NT2/D1 (cell line): ENCODE measurements around the gene ITCH.
"Not testable (repeated sequence)": the region's sequence is repeated elsewhere in the genome, so short reads cannot be mapped to it uniquely, and the experiment has no call there.

ENCODE experiments used
- DNase-seq: peaks from one replicate; pipeline ENCODE4 v3.0.0-alpha.2; 2011; ENCODE audit warnings: low read depth, low spot score
- H3K27me3 ChIP-seq: 2 replicates; pipeline ENCODE4 v1.6.0; 2011; ENCODE audit warnings: mild to moderate bottlenecking; ENCODE audit not compliant: insufficient read length, insufficient read depth
- H3K36me3 ChIP-seq: 2 replicates; pipeline ENCODE4 v1.6.1; 2011; ENCODE audit warnings: mild to moderate bottlenecking, low read length, mixed read lengths; ENCODE audit not compliant: insufficient read depth, insufficient read length
- H3K4me1 ChIP-seq: 2 replicates; pipeline ENCODE4 v1.5.1; 2011; ENCODE audit not compliant: insufficient read depth, insufficient read length
- H3K4me3 ChIP-seq: 2 replicates; pipeline ENCODE4 v1.5.1; 2011; ENCODE audit warnings: low read depth; ENCODE audit not compliant: insufficient read length
- H3K9ac ChIP-seq: 2 replicates; pipeline ENCODE4 v1.6.0; 2011; ENCODE audit warnings: low read depth; ENCODE audit not compliant: insufficient read length
- H3K9me3 ChIP-seq: 2 replicates; pipeline ENCODE4 v1.5.1; 2011; ENCODE audit warnings: mild to moderate bottlenecking, low read length; ENCODE audit not compliant: insufficient read depth
- SUZ12 ChIP-seq: IDR thresholded peaks from 2 replicates; pipeline ENCODE4 v1.6.1; 2011; ENCODE audit not compliant: insufficient read length, insufficient read depth; ENCODE audit errors: extremely low read depth
- YY1 ChIP-seq: IDR thresholded peaks from 2 replicates; pipeline ENCODE4 v1.6.1; 2011; ENCODE audit not compliant: insufficient read length, insufficient read depth
- ZNF274 ChIP-seq: IDR thresholded peaks from 2 replicates; pipeline ENCODE4 v1.6.1; 2011; ENCODE audit warnings: mild to moderate bottlenecking, low read depth, low read length

ITCH gene

GRCh38 chr20:34328928-34329677 is 34.0 kb upstream of the ITCH start:
- H3K9ac ChIP-seq, result no peak overlapping the region
- no peaks in the 10 kb centered on the region for H3K36me3 ChIP-seq
- no peaks in the 10 kb centered on the region for H3K27me3 ChIP-seq
- TF ChIP-seq SUZ12 (no peak), ZNF274 (no peak), YY1 (no peak)
- no peak overlapping the region for H3K4me3 ChIP-seq
- no peaks in the 10 kb centered on the region for H3K4me1 ChIP-seq
- H3K9me3 ChIP-seq, result peaks cover 11% of the 10 kb centered on the region; the same call in 1 of the 2 replicates
- DNase-seq, result no peak

GRCh38 chr20:34330861-34331544 is 32.1 kb upstream of the ITCH start:
- peaks cover 11% of the 10 kb centered on the region; the same call in 1 of the 2 replicates for H3K9me3 ChIP-seq
- not testable (repeated sequence) for H3K9ac ChIP-seq, H3K36me3 ChIP-seq, H3K27me3 ChIP-seq, DNase-seq, H3K4me1 ChIP-seq, H3K4me3 ChIP-seq

- H3K9ac ChIP-seq, result no peak overlapping the region
- no peak for TF ChIP-seq SUZ12
- no peak for TF ChIP-seq ZNF274
- TF ChIP-seq YY1, result no peak
- H3K4me3 ChIP-seq, result no peak overlapping the region
- no peaks in the 10 kb centered on the region for H3K27me3 ChIP-seq
- no peaks in the 10 kb centered on the region for H3K4me1 ChIP-seq
- DNase-seq, result no peak
- no peaks in the 10 kb centered on the region for H3K36me3 ChIP-seq
- peaks cover 11% of the 10 kb centered on the region; the same call in 1 of the 2 replicates for H3K9me3 ChIP-seq
Measured at GRCh38 chr20:34331838-34332237, 31.2 kb upstream of the ITCH start.

- no peak for TF ChIP-seq SUZ12
- TF ChIP-seq ZNF274, result no peak
- no peak for TF ChIP-seq YY1
- H3K9ac ChIP-seq, result no peak overlapping the region
- H3K4me1 ChIP-seq, result no peaks in the 10 kb centered on the region
- H3K27me3 ChIP-seq, result no peaks in the 10 kb centered on the region
- H3K36me3 ChIP-seq, result no peaks in the 10 kb centered on the region
- H3K4me3 ChIP-seq, result no peak overlapping the region
- no peak for DNase-seq
- H3K9me3 ChIP-seq, result peaks cover 11% of the 10 kb centered on the region; the same call in 1 of the 2 replicates
Measured at GRCh38 chr20:34332262-34332920, 30.7 kb upstream of the ITCH start.

- H3K36me3 ChIP-seq, result no peaks in the 10 kb centered on the region
- H3K4me1 ChIP-seq, result no peaks in the 10 kb centered on the region
- DNase-seq, result no peak
- no peak overlapping the region for H3K4me3 ChIP-seq
- H3K27me3 ChIP-seq, result no peaks in the 10 kb centered on the region
- no peak overlapping the region for H3K9ac ChIP-seq
- TF ChIP-seq YY1, result no peak
- no peak for TF ChIP-seq SUZ12
- TF ChIP-seq ZNF274, result no peak
- H3K9me3 ChIP-seq, result peaks cover 11% of the 10 kb centered on the region; the same call in 1 of the 2 replicates
Measured at GRCh38 chr20:34333786-34334185, 29.3 kb upstream of the ITCH start.

- TF ChIP-seq SUZ12 (no peak), YY1 (no peak), ZNF274 (no peak)
- Histone ChIP-seq H3K4me3 (no peak overlapping the region), H3K27me3 (no peaks in the 10 kb centered on the region), H3K9me3 (peaks cover 11% of the 10 kb centered on the region; the same call in 1 of the 2 replicates), H3K36me3 (no peaks in the 10 kb centered on the region), H3K9ac (no peak overlapping the region), H3K4me1 (no peaks in the 10 kb centered on the region)
- DNase-seq, result no peak
Measured at GRCh38 chr20:34334654-34335407, 28.2 kb upstream of the ITCH start.
